Cardiac muscle cell (in vitro differentiated cells and primary cell): Measurements from ENCODE around the gene MOB3B. TPM values are rescaled to one million over a fixed set of nuclear protein-coding genes. Genes with fewer than 3 reads are reported as not detected.

Experiments used
- DNase-seq, 2 donors: peaks; one replicate each; pipeline versions ENCODE4 v3.0.0 to v3.0.0-alpha.2; 2010 to 2017; ENCODE audit warnings: low read depth in 1 of 2, low spot score in 1 of 2
- H3K27ac ChIP-seq: fragments of 200-600 bp; sonication (generic); 2 replicates; pipeline ENCODE4 v1.5.1; 2016
- H3K27me3 ChIP-seq: fragments of 200-600 bp; sonication (generic); 2 replicates; pipeline ENCODE4 v1.6.0; 2016; ENCODE audit warnings: control low read depth
- H3K36me3 ChIP-seq: fragments of 200-600 bp; sonication (generic); 2 replicates; pipeline ENCODE4 v1.5.1; 2016; ENCODE audit warnings: control low read depth
- H3K4me1 ChIP-seq: fragments of 200-600 bp; sonication (generic); 2 replicates; pipeline ENCODE4 v1.8.1; 2017; ENCODE audit warnings: low read depth, mild to moderate bottlenecking, mixed run types
- H3K4me3 ChIP-seq: fragments of 200-600 bp; sonication (generic); 2 replicates; pipeline ENCODE4 v1.5.1; 2016; ENCODE audit warnings: mild to moderate bottlenecking
- H3K9me3 ChIP-seq: fragments of 200-600 bp; sonication (generic); 2 replicates; pipeline ENCODE4 v1.5.1; 2017; ENCODE audit warnings: low read depth, mild to moderate bottlenecking, control low read depth
- CTCF ChIP-seq: IDR thresholded peaks from 2 replicates; pipeline ENCODE4 v1.5.1; 2012; ENCODE audit warnings: low read depth, mild to moderate bottlenecking, low read length
- polyA plus RNA-seq: library from polyadenylated mRNA; unstranded; fragments of >200 nt; fragmentation: Nextera tagmentation; extraction: Ambion mirVana; gene quantifications from 2 replicates; pipeline ENCODE4 v1.2.1, GENCODE V29; 2016
- total RNA-seq: library from RNA; depleted of rRNA; stranded (reverse); fragments of >200 nt; gene quantifications from 2 replicates; pipeline ENCODE4 v1.2.3, GENCODE V29; 2016

The MOB3B gene
- total and polyA plus RNA-seq, 2 experiments from 2014 or later = 0.74 to 1.7 TPM

GRCh38 chr9:27563738-27564430, 34.3 kb upstream of the MOB3B start:
- Histone ChIP-seq H3K36me3 (peaks cover 12% of the 10 kb centered on the region), H3K9me3 (no peaks in the 10 kb centered on the region), H3K4me1 (no peaks in the 10 kb centered on the region), H3K27ac (no peak overlapping the region), H3K27me3 (no peaks in the 10 kb centered on the region), H3K4me3 (no peak overlapping the region)
- no peak for DNase-seq
- no peak for TF ChIP-seq CTCF

- Histone ChIP-seq H3K9me3 (no peaks in the 10 kb centered on the region), H3K27me3 (no peaks in the 10 kb centered on the region), H3K4me1 (no peaks in the 10 kb centered on the region), H3K27ac (no peak overlapping the region), H3K4me3 (no peak overlapping the region), H3K36me3 (peaks cover 27% of the 10 kb centered on the region)
- no peak for DNase-seq
- TF ChIP-seq CTCF = no peak
Measured at GRCh38 chr9:27561685-27562084, 32.1 kb upstream of the MOB3B start.

GRCh38 chr9:27560457-27560856, 30.8 kb upstream of the MOB3B start:
- Histone ChIP-seq H3K9me3 (no peaks in the 10 kb centered on the region), H3K36me3 (peaks cover 35% of the 10 kb centered on the region), H3K4me3 (no peak overlapping the region), H3K27me3 (no peaks in the 10 kb centered on the region), H3K27ac (no peak overlapping the region), H3K4me1 (no peaks in the 10 kb centered on the region)
- TF ChIP-seq CTCF = no peak
- DNase-seq = no peak

GRCh38 chr9:27558307-27558706, 28.7 kb upstream of the MOB3B start:
- Histone ChIP-seq H3K36me3 (peaks cover 28% of the 10 kb centered on the region), H3K27ac (no peak overlapping the region), H3K4me1 (no peaks in the 10 kb centered on the region), H3K9me3 (no peaks in the 10 kb centered on the region), H3K4me3 (no peak overlapping the region), H3K27me3 (no peaks in the 10 kb centered on the region)
- DNase-seq = no peak
- no peak for TF ChIP-seq CTCF

- Histone ChIP-seq H3K9me3 (no peaks in the 10 kb centered on the region), H3K36me3 (peaks cover 25% of the 10 kb centered on the region), H3K4me3 (no peak overlapping the region), H3K27me3 (no peaks in the 10 kb centered on the region), H3K27ac (no peak overlapping the region), H3K4me1 (no peaks in the 10 kb centered on the region)
- DNase-seq = no peak
- TF ChIP-seq CTCF = no peak
Measured at GRCh38 chr9:27556470-27556869, 26.9 kb upstream of the MOB3B start.
